OCI-LY1 (cell line): Measurements from ENCODE around the gene SMARCAD1.
"Not testable (repeated sequence)": the region's sequence is repeated elsewhere in the genome, so short reads cannot be mapped to it uniquely, and the experiment has no call there.

ENCODE experiments used
- H2AFZ ChIP-seq: fragments of 200-600 bp; sonication (generic), shearing (Covaris generic); 2 replicates; pipeline ENCODE4 v1.6.0; 2014; ENCODE audit warnings: antibody characterized with exemption, mild to moderate bottlenecking, low read length
- H3F3A ChIP-seq: fragments of 200-600 bp; sonication (generic), shearing (Covaris generic); 2 replicates; pipeline ENCODE4 v1.6.0; 2014; ENCODE audit warnings: mild to moderate bottlenecking, antibody characterized with exemption, low read length, moderate library complexity; ENCODE audit not compliant: insufficient read depth
- H3K27ac ChIP-seq: fragments of 200-600 bp; sonication (generic); 2 replicates; pipeline ENCODE4 v1.5.1; 2014; ENCODE audit warnings: low read length, mixed run types, mild to moderate bottlenecking, low read depth; ENCODE audit not compliant: poor library complexity, severe bottlenecking
- H3K27me3 ChIP-seq: fragments of 200-600 bp; sonication (generic); 2 replicates; pipeline ENCODE4 v1.6.0; 2014; ENCODE audit warnings: antibody characterized with exemption, mild to moderate bottlenecking, low read length, moderate library complexity; ENCODE audit not compliant: insufficient read depth
- H3K36me3 ChIP-seq: fragments of 200-600 bp; sonication (generic); 2 replicates; pipeline ENCODE4 v1.6.1; 2014; ENCODE audit warnings: mild to moderate bottlenecking, antibody characterized with exemption, low read length, moderate library complexity, mixed read lengths; ENCODE audit not compliant: insufficient read depth
- H3K4me1 ChIP-seq: fragments of 200-600 bp; sonication (generic); 2 replicates; pipeline ENCODE4 v1.5.1; 2014; ENCODE audit warnings: mild to moderate bottlenecking, low read length, moderate library complexity; ENCODE audit not compliant: insufficient read depth, severe bottlenecking
- H3K4me2 ChIP-seq: fragments of 200-600 bp; sonication (generic), shearing (Covaris generic); 2 replicates; pipeline ENCODE4 v1.6.1; 2014; ENCODE audit warnings: low read length
- H3K4me3 ChIP-seq: fragments of 200-600 bp; sonication (generic); 2 replicates; pipeline ENCODE4 v1.5.1; 2014; ENCODE audit warnings: low read length, low read depth, mild to moderate bottlenecking, mixed read lengths; ENCODE audit not compliant: poor library complexity, severe bottlenecking
- H3K79me2 ChIP-seq: fragments of 200-600 bp; shearing (Covaris generic); 2 replicates; pipeline ENCODE4 v1.6.1; 2016; ENCODE audit warnings: mixed run types, low read length, mixed read lengths; ENCODE audit not compliant: insufficient read depth
- H3K9ac ChIP-seq: fragments of 200-600 bp; sonication (generic), shearing (Covaris generic); 2 replicates; pipeline ENCODE4 v1.6.1; 2014; ENCODE audit warnings: mild to moderate bottlenecking, low read length, mixed read lengths
- H3K9me2 ChIP-seq: fragments of 200-600 bp; sonication (generic), shearing (Covaris generic); 2 replicates; pipeline ENCODE4 v1.6.1; 2014; ENCODE audit warnings: low read depth, mild to moderate bottlenecking, low read length, mixed read lengths
- H3K9me3 ChIP-seq: fragments of 200-600 bp; shearing (Covaris generic); 2 replicates; pipeline ENCODE4 v1.6.1; 2014; ENCODE audit warnings: low read length, mixed read lengths
- H4K20me1 ChIP-seq: fragments of 200-600 bp; sonication (generic), shearing (Covaris generic); 2 replicates; pipeline ENCODE4 v1.6.0; 2016; ENCODE audit warnings: mild to moderate bottlenecking, low read length; ENCODE audit not compliant: insufficient read depth
- CTCF ChIP-seq: fragments of 200-600 bp; sonication (generic), shearing (Covaris generic); IDR thresholded peaks from 2 replicates; pipeline ENCODE4 v1.5.1; 2017; ENCODE audit warnings: mild to moderate bottlenecking, antibody characterized with exemption, low read length, moderate library complexity, mixed read lengths
- EZH2 ChIP-seq: fragments of 200-600 bp; sonication (generic), shearing (Covaris generic); IDR thresholded peaks from 2 replicates; pipeline ENCODE4 v1.8.0; 2017; ENCODE audit warnings: borderline replicate concordance, mixed run types, mild to moderate bottlenecking, antibody characterized with exemption, low read length, moderate library complexity, mixed read lengths

The SMARCAD1 gene

GRCh38 chr4:94305466-94306225, 98.0 kb downstream of the SMARCAD1 start:
- Histone ChIP-seq H4K20me1 (no peaks in the 10 kb centered on the region), H3K27me3 (no peaks in the 10 kb centered on the region), H3K79me2 (no peaks in the 10 kb centered on the region), H3K36me3 (no peaks in the 10 kb centered on the region), H3K4me1 (no peaks in the 10 kb centered on the region), H3K9me3 (no peaks in the 10 kb centered on the region), H3K4me3 (no peak overlapping the region), H2AFZ (no peak overlapping the region), H3F3A (no peaks in the 10 kb centered on the region), H3K9me2 (no peaks in the 10 kb centered on the region), H3K4me2 (no peak overlapping the region), H3K27ac (no peak overlapping the region), H3K9ac (no peak overlapping the region)
- no peak for TF ChIP-seq CTCF
- no peak for TF ChIP-seq EZH2

- no peaks in the 10 kb centered on the region for H3K9me2 ChIP-seq
- no peak overlapping the region for H3K4me2 ChIP-seq
- no peak for TF ChIP-seq CTCF
- no peak for TF ChIP-seq EZH2
- no peak overlapping the region for H3K9ac ChIP-seq
- H2AFZ ChIP-seq, result no peak overlapping the region
- no peaks in the 10 kb centered on the region for H3F3A ChIP-seq
- no peaks in the 10 kb centered on the region for H3K4me1 ChIP-seq
- H4K20me1 ChIP-seq, result no peaks in the 10 kb centered on the region
- H3K9me3 ChIP-seq, result no peaks in the 10 kb centered on the region
- H3K36me3 ChIP-seq, result no peaks in the 10 kb centered on the region
- H3K4me3 ChIP-seq, result no peak overlapping the region
- no peaks in the 10 kb centered on the region for H3K27me3 ChIP-seq
- no peaks in the 10 kb centered on the region for H3K79me2 ChIP-seq
- H3K27ac ChIP-seq, result no peak overlapping the region
Observed at GRCh38 chr4:94306713-94307112, 99.0 kb downstream of the SMARCAD1 start.

- Histone ChIP-seq H2AFZ (no peak overlapping the region), H3K27me3 (no peaks in the 10 kb centered on the region), H3K79me2 (no peaks in the 10 kb centered on the region), H3K9me3 (no peaks in the 10 kb centered on the region), H3K4me1 (no peaks in the 10 kb centered on the region), H3K27ac (no peak overlapping the region), H4K20me1 (no peaks in the 10 kb centered on the region), H3K9ac (no peak overlapping the region), H3F3A (no peaks in the 10 kb centered on the region), H3K4me3 (no peak overlapping the region), H3K36me3 (no peaks in the 10 kb centered on the region), H3K9me2 (no peaks in the 10 kb centered on the region), H3K4me2 (no peak overlapping the region)
- TF ChIP-seq EZH2, result no peak
- TF ChIP-seq CTCF, result no peak
Observed at GRCh38 chr4:94307231-94307871, 99.7 kb downstream of the SMARCAD1 start.

DNA sequence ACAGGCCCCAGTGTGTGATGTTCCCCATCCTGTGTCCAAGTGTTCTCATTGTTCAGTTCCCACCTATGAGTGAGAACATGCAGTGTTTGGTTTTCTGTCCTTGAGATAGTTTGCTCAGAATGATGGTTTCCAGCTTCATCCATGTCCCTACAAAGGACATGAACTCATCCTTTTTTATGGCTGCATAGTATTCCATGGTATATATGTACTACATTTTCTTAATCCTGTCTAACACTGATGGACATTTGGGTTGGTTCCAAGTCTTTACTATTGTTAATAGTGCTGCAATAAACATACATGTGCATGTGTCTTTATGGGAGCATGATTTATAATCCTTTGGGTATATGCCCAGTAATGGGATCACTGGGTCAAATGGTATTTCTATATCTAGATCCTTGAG, 112.3 kb downstream of the SMARCAD1 start:
- not testable (repeated sequence) for H3K36me3 ChIP-seq, H4K20me1 ChIP-seq, H3K4me2 ChIP-seq, H3K9me2 ChIP-seq, H3F3A ChIP-seq, H3K4me1 ChIP-seq, H3K27ac ChIP-seq, H3K79me2 ChIP-seq, H3K4me3 ChIP-seq, H3K27me3 ChIP-seq, H3K9me3 ChIP-seq, H3K9ac ChIP-seq, H2AFZ ChIP-seq
